Endothelial cell of hepatic sinusoid (primary cell): ENCODE results near the gene MMP2.

Source experiments
- in situ Hi-C: cut with HindIII; loops from 2 replicates; pipeline ENCODE4 v1.10.0; 2017; ENCODE audit warnings: low sequenced_read_pairs

MMP2 gene

DNA sequence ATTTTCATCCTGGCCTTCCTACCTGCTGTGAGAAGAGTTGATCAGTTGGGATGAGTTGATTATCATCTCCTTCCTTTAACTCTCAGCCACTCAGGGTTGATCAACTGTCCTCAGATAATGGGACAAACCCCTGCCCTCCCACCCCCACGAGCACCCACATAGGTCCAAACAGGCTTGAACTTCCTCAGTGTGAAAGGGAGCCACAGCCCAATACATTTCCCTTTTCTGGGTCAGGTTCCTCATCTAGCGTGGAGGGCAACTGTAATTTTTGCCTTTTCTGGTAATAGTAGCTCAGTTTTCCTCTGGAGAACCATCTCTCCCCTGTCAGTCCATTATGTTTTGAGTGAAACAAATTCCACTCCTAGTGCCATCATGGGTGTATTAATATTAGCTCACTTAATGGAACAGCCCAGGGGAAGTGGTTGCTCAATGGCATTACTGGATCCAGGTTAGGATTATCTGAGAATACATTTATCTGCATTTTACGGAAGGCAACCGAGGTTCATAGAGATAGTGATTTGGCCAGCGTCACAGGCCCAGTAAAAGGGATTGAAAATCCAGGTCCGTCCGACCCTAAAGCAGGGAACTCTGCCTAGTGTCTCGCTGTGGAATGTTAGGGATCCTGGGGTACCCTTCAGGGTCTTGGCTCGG lies 29.4 kb downstream of the MMP2 start:
- in situ Hi-C loops = loop anchor here (5.0 kb wide), 1 partner anchor 134 kb away; no protein-coding TSS in a partner anchor

DNA sequence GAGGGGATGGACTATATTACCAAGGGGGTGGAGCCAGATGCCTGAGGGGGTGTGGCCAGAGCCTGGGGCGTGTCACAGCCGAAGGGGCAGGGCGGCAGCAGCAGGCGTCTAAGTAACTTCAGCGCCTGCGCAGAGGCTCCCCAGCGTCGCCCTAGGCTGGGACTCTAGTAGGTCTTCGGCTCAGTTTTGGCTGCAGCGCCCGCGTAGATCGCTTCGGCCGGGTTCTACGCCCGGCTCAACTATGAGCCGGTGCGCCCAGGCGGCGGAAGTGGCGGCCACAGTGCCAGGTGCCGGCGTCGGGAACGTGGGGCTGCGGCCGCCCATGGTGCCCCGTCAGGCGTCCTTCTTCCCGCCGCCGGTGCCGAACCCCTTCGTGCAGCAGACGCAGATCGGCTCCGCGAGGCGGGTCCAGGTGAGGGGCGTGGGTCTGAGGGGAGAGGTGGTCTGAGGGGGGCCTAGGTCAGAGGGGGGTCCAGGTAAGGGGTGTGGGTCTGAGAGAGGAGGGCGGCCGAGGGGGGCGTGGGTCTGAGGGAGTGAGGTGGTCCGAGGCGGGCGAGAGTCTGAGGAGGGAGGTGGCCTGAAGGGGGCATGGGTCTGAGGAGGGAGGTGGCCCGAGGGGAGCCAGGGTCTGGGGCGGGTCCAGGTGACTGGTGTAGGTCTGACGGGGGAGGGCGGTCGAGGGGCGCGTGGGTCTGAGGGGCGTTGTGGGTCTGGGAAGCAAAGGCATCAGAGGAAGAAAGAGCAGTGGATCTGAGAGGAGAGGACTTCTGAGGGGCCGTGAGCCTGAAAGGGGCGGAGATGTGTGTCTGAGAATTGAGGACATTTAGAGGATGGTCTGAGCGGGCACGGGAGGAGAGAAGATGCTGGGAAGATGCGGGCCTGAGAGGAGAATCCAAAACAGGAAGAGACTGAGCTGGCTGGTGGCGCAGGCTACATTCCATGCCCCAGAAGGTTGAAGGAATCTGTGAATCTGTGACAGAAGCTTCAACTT lies 30.2 kb downstream of the MMP2 start, which contains the start of gene LPCAT2:
TSS of gene LPCAT2 (plus strand) at position 132 of the 991 bp plus-strand sequence. CDS start at position 242, 110 bp downstream.
- in situ Hi-C loops = loop anchor here (5.0 kb wide), 1 partner anchor 133 kb away; no protein-coding TSS in a partner anchor

DNA sequence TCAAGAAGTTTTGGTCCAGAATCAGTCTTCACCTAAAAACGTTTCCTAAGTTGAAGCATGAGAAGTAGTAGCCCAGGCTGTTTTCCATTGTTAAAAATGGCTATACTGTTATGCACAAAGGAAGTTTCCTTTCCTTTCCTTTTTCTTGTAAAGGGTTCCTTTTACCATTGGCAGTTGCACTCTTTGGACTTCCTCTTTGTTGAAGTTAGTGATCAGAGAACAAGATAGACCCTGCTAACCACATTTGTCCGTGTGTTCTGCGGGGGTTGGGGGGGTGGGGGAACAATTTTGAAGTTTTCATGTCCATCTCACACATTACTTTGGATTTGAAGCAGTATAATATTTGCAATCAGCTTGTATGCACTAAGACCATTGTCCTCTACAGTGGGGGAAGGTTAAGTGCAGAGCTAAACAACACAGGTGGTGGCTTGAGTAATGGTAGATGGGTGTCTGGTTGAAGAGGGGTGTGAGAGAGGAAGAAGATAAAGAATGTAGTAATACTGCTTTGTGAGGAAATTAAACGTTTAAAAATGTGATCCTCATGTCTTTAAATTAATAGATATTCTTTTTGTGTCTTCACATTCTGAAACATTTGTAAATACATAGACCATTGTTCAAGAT lies 31.3 kb downstream of the MMP2 start:
- in situ Hi-C loops = no loop called here

DNA sequence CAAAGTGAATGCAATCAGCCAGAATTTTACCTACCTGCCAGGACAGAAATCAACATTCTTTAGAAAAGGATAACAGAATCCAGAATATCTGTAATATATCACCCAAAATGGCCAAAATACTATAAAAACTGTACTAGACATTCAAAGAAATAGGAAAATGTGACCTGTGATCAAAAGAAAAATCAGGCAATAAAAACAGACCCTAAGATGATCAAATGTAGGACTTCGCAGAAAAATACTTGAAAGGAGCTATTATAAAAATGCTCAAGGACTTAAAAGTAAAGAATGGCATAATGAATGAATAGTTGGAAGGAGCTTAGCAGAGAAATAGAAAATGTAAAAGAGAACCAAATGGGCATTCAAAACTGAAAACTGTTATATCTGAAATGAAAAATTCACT lies 33.9 kb downstream of the MMP2 start:
- in situ Hi-C loops = no loop called here

GRCh38 chr16:55513616-55514015 lies 34.6 kb downstream of the MMP2 start:
- in situ Hi-C loops = no loop called here

DNA sequence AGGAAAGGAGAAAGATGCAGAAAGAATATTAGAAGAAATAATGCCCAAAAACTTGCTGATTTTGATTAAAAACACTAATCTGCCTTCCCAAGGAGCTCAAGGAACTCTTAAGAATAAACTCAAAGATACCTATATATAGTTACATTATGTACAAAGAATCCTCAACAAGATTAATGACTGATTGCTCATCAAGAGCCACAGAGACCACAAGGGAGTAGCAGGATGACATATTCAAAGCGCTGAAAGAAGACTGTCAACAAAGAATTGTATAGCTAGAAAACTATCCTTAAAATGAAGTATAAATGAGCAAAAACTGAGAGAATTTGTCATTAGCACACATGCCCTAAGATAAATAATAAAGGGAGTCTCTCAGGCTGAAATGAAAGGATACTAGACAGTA lies 36.1 kb downstream of the MMP2 start:
- in situ Hi-C loops = no loop called here

GRCh38 chr16:55521792-55522191 lies 42.8 kb downstream of the MMP2 start:
- in situ Hi-C loops = no loop called here

GRCh38 chr16:55526441-55526840 lies 47.4 kb downstream of the MMP2 start:
- in situ Hi-C loops = no loop called here

DNA sequence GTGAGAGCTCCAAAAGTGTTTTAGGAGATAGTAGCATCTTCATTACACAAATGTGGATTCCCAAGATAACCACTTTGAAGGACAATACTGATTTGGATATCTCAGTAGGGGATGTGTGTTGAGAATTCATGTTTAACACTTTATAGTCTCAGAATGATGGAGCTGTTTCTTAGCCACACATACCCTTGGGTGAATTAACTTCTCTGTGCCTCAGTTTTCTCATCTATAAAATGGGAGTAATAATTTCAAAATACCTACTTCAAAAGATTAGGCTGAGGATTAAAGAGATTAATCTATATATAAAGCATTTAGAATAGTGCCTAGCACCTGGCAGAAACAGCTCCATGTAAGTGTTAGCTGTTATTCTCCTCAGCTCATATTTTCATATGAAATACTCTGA lies 48.9 kb downstream of the MMP2 start:
- in situ Hi-C loops = no loop called here

DNA sequence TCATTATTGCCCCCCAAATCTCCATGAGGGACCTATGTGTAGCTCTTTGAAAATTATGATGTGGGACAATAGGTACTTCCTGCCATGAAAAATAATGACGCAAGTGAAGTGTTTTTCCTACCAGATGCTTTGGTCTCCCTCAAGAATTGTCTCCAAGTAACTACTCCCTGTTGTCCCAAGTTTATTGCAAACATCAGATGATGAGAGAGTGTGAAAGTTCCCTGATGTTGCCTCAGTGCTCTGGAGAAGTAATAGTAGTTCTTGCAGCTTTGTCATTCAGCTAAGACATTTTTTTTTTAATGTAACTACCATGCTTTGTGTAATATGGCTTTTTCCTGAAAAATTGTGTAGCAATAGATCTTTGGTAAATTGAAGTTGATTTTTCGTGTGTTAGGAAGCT lies 50.0 kb downstream of the MMP2 start:
- in situ Hi-C loops = no loop called here

- in situ Hi-C loops = loop anchor here (5.0 kb wide), 1 partner anchor 58 kb away; no protein-coding TSS in a partner anchor
Observed at GRCh38 chr16:55530316-55530856, 51.4 kb downstream of the MMP2 start.

GRCh38 chr16:55532227-55532626 lies 53.2 kb downstream of the MMP2 start:
- in situ Hi-C loops = loop anchor here (5.0 kb wide), 1 partner anchor 60 kb away; no protein-coding TSS in a partner anchor

DNA sequence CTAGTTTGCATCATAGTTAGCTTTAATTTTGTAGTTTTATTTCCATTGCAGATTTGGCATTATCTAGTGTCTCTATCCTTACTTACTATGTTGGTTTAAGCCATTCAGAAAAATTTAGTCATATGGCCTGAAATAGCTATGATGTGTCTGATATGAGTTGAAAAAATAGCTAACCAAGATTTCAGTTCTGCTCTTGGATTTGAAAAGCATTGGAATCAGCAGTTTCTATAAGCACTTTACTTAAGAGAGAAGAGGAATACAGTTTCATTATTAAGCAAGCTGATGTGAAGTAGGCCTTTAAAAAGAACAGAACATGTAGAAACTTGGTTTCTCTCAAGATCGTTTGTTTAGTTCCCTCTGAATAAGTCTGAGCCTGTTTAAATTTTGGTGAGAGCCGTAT lies 55.8 kb downstream of the MMP2 start:
- in situ Hi-C loops = loop anchor here (5.0 kb wide), 1 partner anchor 62 kb away; no protein-coding TSS in a partner anchor

DNA sequence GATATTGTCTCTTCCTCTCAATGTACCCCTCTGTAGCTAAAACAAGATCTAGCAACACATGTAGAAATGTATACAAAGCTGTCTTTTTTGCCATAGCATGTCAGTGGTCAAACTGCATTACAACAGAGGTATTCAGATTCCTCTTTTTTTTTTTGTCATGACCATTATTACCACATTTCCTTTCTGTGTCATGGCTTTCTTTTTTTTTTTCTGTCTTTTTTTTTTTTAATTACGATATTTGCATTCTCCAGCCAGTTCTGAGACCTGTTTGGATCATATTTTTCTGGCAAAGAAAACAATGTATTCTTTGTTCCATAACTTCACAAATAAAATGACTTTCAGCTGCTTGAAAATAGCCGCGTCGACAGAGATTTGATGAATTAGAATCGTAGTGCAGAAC lies 60.1 kb downstream of the MMP2 start:
- in situ Hi-C loops = no loop called here

DNA sequence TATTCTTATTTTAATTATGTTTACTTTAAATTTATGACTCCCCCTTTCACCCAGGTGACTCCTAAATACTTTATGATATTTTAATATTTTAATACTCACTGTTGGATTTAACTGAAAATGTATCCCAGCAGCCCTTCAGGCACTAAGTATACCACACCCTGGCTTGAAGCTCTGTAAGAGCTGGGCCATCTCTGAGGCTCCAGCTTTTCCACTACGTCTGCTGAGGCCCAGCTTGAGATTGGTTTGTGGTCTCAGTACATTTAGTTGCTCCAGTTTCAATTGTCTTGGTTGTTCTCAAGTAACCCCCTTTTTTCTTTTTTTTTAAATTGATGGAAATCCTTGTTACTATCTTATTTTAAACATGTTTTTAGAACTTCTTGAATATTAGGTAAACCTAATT lies 60.5 kb downstream of the MMP2 start:
- in situ Hi-C loops = no loop called here

DNA sequence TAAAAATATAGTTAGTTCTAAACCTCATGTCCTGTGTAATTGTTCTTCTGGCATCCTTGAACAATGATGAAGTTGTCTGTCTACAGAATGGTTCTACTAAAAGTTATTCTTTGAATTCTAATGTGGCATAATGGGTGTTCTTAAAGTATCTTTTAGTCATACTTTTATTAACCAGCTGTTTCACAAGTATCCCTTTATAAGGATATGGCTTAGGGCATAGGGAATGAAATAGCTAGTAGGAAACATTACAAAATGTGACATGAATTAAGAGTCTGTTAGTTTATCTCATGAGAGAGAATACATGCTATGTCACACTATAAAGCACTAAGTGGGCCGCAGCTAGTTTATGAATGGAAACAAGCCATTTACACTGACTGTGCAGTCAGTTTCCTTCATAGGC lies 61.2 kb downstream of the MMP2 start:
- in situ Hi-C loops = no loop called here

GRCh38 chr16:55542459-55543082 lies 63.6 kb downstream of the MMP2 start:
- in situ Hi-C loops = no loop called here

DNA sequence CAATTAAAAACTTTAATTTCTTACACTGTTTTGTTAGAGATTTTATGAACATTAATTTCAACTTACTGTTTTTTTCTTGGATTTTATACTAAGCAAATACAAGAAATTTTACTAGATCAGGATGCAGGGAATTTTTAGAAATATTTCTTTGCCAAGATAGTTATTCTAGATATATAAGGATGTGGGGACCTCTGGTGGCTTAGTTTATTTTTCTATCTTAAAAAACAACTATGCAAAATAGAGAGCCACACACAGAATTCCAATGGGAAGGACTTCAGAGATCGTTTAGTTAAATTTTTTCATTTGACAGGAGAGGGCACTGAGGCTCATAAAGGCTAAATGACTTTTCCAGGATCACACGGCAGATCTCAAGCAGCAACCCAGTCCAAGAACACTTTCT lies 64.5 kb downstream of the MMP2 start:
- in situ Hi-C loops = no loop called here

GRCh38 chr16:55552621-55553020 lies 73.6 kb downstream of the MMP2 start:
- in situ Hi-C loops = no loop called here

- in situ Hi-C loops = no loop called here
Observed at GRCh38 chr16:55555436-55555835, 76.4 kb downstream of the MMP2 start.
